HEK293T (cell line): ENCODE results near the gene EGFL8.

Experiments used
- BHLHE40 ChIP-seq: fragments of 450-650 bp; IDR thresholded peaks from 2 replicates; pipeline ENCODE4 v1.6.1; 2016; ENCODE audit warnings: mild to moderate bottlenecking, moderate library complexity, borderline replicate concordance
- ELF4 ChIP-seq: fragments of 450-650 bp; IDR thresholded peaks from 2 replicates; pipeline ENCODE4 v1.6.1; 2017; ENCODE audit warnings: antibody characterized with exemption
- FOXM1 ChIP-seq: fragments of 450-650 bp; IDR thresholded peaks from 2 replicates; pipeline ENCODE4 v1.6.1; 2017; ENCODE audit warnings: mild to moderate bottlenecking, borderline replicate concordance
- HDGF ChIP-seq: fragments of 450-650 bp; IDR thresholded peaks from 2 replicates; pipeline ENCODE4 v1.6.1; 2017; ENCODE audit warnings: antibody characterized with exemption, borderline replicate concordance
- SP1 ChIP-seq: fragments of 450-650 bp; IDR thresholded peaks from 2 replicates; pipeline ENCODE4 v1.6.1; 2017
- SUZ12 ChIP-seq: fragments of 450-650 bp; IDR thresholded peaks from 2 replicates; pipeline ENCODE4 v1.6.1; 2016; ENCODE audit warnings: mild to moderate bottlenecking

GRCh38 chr6:32146287-32146686, 18.1 kb upstream of the EGFL8 start:
- no peak for TF ChIP-seq BHLHE40
- no peak for TF ChIP-seq FOXM1
- TF ChIP-seq HDGF: no peak
- no peak for TF ChIP-seq SP1
- no peak for TF ChIP-seq ELF4
- no peak for TF ChIP-seq SUZ12
